Calu3 (cell line): ENCODE measurements around the gene FCN3. TPM values are rescaled to one million over a fixed set of nuclear protein-coding genes. Genes with fewer than 3 reads are reported as not detected.

Source experiments
- BruUV-seq: library from RNA; stranded (reverse); fragments of 400-500 nt; replicated peaks from 2 replicates; lab custom pipeline; 2021; lab: Mats Ljungman, UMichigan
- CTCF ChIA-PET: fragments of 300-600 bp; sonication (Branson Sonifier 250); formaldehyde crosslinking; loops from one replicate; lab custom pipeline; 2022; ENCODE audit warnings: antibody characterized with exemption; lab: Charles Lee
- DNase-seq: peaks from one replicate; pipeline ENCODE4 v3.0.0; 2022
- H3K27ac Mint-ChIP-seq: one replicate; pipeline ENCODE4 v1.8.0; 2022; ENCODE audit warnings: mixed read lengths; ENCODE audit not compliant: unreplicated experiment
- H3K27me3 Mint-ChIP-seq: one replicate; pipeline ENCODE4 v1.8.0; 2022; ENCODE audit warnings: mixed read lengths; ENCODE audit not compliant: unreplicated experiment
- H3K36me3 Mint-ChIP-seq: one replicate; pipeline ENCODE4 v1.8.0; 2022; ENCODE audit warnings: mild to moderate bottlenecking, moderate library complexity, mixed read lengths; ENCODE audit not compliant: insufficient read depth, unreplicated experiment
- H3K4me1 Mint-ChIP-seq: one replicate; pipeline ENCODE4 v1.8.0; 2022; ENCODE audit warnings: mild to moderate bottlenecking, low read depth, mixed read lengths; ENCODE audit not compliant: unreplicated experiment
- H3K4me3 Mint-ChIP-seq: one replicate; pipeline ENCODE4 v1.8.0; 2022; ENCODE audit warnings: mild to moderate bottlenecking, low read depth, moderate library complexity, mixed read lengths; ENCODE audit not compliant: unreplicated experiment
- H3K9me3 Mint-ChIP-seq: one replicate; pipeline ENCODE4 v1.8.0; 2022; ENCODE audit warnings: low read depth, mixed read lengths; ENCODE audit not compliant: unreplicated experiment
- intact Hi-C: fragments of 100-400 bp; cut with micrococcal nuclease; formaldehyde crosslinking; loops from one replicate; pipeline ENCODE4 v1.10.0; 2022; ENCODE audit not compliant: unreplicated experiment
- total RNA-seq: library from RNA; stranded (reverse); gene quantifications from 2 replicates; pipeline ENCODE4 v1.2.3, GENCODE V29; 2022
- TF ChIP-seq, protein P1 (sequence below): fragments of 200-600 bp; IDR thresholded peaks from one replicate; pipeline ENCODE4 v1.8.0; 2022; ENCODE audit warnings: antibody characterized with exemption; ENCODE audit not compliant: unreplicated experiment

FCN3 gene
- total RNA-seq, 1 experiment from 2014 or later: not detected

DNA sequence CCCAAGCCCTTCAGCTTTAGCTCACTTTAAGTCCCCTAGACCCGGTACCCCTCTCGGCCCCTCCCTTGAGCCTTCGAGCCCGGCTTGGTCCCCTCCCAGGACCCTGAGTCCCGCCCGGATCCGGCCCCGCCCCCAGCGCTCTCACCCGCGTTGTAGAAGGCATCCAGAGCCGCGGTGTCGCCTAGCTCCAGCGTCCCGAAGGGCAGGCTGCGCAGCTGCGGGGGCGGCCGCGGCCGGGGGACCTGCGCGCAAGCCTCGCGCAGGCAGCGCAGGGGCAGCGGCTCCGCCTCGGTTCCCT, 8.6 kb downstream of the FCN3 start:
- Mint-ChIP-seq H3K4me1 (peaks cover 7% of the 10 kb centered on the region), H3K27ac (peak overlapping the region; percentile 94), H3K9me3 (no peaks in the 10 kb centered on the region), H3K27me3 (no peaks in the 10 kb centered on the region), H3K4me3 (peak overlapping the region; percentile 90), H3K36me3 (peaks cover 24% of the 10 kb centered on the region)
- TF ChIP-seq, protein P1, sequence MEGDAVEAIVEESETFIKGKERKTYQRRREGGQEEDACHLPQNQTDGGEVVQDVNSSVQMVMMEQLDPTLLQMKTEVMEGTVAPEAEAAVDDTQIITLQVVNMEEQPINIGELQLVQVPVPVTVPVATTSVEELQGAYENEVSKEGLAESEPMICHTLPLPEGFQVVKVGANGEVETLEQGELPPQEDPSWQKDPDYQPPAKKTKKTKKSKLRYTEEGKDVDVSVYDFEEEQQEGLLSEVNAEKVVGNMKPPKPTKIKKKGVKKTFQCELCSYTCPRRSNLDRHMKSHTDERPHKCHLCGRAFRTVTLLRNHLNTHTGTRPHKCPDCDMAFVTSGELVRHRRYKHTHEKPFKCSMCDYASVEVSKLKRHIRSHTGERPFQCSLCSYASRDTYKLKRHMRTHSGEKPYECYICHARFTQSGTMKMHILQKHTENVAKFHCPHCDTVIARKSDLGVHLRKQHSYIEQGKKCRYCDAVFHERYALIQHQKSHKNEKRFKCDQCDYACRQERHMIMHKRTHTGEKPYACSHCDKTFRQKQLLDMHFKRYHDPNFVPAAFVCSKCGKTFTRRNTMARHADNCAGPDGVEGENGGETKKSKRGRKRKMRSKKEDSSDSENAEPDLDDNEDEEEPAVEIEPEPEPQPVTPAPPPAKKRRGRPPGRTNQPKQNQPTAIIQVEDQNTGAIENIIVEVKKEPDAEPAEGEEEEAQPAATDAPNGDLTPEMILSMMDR: no peak
- intact Hi-C loops: no loop called here
- CTCF ChIA-PET: interaction anchor here (0.6 to 1.9 kb wide), 12 partner anchors 24 to 1347 kb away, joined by 3 to 10 read pairs (median 4); partner anchors contain the start of gene SYTL1
- BruUV-seq: no TSS peak
- peak; percentile 74 for DNase-seq

DNA sequence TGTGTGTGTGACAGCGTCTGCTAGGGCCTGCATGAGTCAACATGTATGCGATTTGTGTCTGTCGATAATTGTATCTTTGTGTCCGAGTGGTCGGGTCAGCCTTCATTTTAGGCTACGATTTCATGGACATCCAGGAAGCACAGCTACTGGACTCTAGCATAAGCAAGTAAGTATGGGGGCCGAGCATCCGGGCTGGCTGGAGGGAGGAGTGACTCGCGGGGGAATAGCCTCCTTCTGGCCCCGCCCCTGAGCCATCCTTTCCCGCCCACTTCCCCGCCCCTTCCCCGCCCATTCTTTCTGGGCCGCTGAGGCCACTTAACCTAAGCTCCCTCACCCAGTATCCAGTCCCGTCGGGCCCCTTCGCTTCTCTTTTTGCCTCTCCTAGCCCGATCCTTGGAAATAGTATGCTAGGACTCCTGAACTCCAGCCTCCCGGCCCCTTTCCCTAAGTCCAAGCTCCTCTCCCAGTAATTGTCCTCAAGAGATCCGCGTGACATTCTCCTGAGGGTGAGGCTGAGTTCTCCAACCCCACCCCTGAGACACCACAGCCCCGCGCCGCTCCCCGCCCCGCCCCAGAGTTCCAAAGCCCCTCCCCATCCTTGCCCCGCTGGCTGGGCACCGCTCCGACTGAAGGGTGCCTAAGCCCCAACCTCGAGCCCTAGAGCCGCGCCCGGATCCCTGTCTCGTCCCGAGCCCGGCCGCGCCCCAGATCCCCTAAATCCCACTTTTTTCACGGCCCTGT, 9.1 kb downstream of the FCN3 start:
- no TSS peak for BruUV-seq
- DNase-seq: peak; percentile 71
- Mint-ChIP-seq H3K4me1 (peaks cover 7% of the 10 kb centered on the region), H3K36me3 (peaks cover 25% of the 10 kb centered on the region), H3K4me3 (peak overlapping the region; percentile 90), H3K27ac (peak overlapping the region; percentile 94), H3K9me3 (no peaks in the 10 kb centered on the region), H3K27me3 (no peaks in the 10 kb centered on the region)
- intact Hi-C loops: no loop called here
- CTCF ChIA-PET: interaction anchor here (0.6 to 1.9 kb wide), 14 partner anchors 21 to 1347 kb away, joined by 3 to 10 read pairs (median 4); partner anchors contain the start of gene SYTL1
- TF ChIP-seq, protein P1: no peak

DNA sequence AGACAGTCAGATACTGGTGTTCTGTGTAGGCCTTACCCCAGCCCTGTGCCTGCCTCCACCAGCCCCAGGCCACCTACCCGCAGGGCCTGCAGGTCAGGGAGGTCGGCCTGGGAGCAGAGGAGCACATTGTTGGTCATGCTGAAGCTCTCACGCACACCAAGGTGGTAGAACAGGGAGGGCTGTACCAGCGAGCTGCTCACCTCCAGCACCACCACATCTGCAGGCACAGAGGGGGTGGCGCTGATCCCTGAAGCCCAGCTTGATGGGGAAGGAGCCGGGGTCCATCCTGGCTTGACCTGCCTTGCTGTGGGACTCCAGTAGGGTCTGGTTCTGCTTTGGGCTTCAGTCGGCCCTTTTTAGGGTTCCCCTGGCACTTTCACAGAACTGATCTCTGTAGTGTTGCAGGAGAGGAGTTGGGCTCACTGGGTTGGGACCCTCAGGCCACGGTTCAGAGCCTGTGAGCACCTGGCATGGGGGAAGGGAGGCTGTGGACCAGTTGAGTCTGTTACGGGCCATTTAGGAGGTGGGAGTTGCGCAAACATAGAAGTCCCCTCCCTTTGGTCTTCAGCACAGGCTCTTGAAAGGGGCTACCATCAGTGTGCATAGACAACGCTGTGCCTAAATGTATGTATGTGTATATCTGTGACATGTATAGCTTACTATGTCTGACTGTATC, 9.8 kb downstream of the FCN3 start:
- TF ChIP-seq, protein P1: no peak
- DNase-seq: no peak
- Mint-ChIP-seq H3K4me1 (peaks cover 7% of the 10 kb centered on the region), H3K27me3 (no peaks in the 10 kb centered on the region), H3K36me3 (peaks cover 30% of the 10 kb centered on the region), H3K27ac (peak overlapping the region; percentile 94), H3K4me3 (peak overlapping the region; percentile 90), H3K9me3 (no peaks in the 10 kb centered on the region)
- intact Hi-C loops: no loop called here
- no TSS peak for BruUV-seq
- CTCF ChIA-PET: interaction anchor here (0.6 to 1.8 kb wide), 9 partner anchors 20 to 298 kb away, joined by 3 to 7 read pairs (median 4); partner anchors contain the start of gene SYTL1

DNA sequence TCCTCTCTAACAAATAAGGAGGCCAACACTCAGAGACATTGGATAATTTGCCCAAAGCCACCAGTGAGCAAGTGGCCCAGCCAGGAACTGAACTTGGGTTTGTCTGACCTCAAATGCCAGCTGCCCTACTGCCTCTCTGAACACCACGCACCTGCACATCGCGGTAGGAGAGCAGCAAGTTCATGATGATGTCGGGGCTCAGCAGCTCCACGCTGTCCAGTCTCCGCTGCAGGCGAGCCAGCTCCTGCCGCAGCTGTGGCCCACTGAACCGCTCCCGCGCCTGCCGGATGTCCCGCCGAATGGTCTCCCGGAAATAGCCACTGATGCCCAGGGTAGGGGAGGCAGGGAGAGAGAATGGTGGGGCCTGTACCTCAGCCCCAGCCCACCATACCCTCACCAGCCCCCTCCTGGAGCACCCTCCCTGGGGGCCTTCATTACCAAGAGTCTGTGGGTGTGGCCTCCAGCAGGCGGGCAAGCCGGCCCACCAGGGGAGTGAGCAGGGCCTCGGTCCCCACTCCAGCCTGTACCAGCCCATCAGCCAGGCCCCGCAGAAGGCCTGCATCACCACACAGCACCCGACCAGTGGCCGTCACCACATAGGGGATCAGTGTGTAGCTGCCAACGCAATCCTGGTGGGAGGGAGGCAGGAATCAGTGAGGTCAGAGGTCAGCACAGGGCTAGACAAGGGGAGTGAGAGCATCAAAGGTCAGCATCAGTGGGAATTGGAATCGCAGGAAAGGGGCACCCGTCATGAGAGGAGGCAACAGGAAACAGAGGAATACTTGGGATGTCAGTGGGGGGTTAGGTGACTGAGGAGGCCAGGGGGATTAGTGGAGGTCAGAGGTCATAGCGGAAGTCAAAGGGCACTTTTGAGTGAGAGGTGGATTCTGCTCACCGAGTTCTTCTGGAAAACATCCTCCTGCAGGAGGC, 10.6 kb downstream of the FCN3 start:
- peak overlapping the region; percentile 90 for H3K4me3 Mint-ChIP-seq
- CTCF ChIA-PET: no interaction called here
- TF ChIP-seq, protein P1: no peak
- intact Hi-C loops: no loop called here
- peaks cover 7% of the 10 kb centered on the region for H3K4me1 Mint-ChIP-seq
- H3K9me3 Mint-ChIP-seq: no peaks in the 10 kb centered on the region
- no peak overlapping the region for H3K27ac Mint-ChIP-seq
- no peaks in the 10 kb centered on the region for H3K27me3 Mint-ChIP-seq
- no peak for DNase-seq
- H3K36me3 Mint-ChIP-seq: peaks cover 33% of the 10 kb centered on the region
- no TSS peak for BruUV-seq
